CD14-positive monocyte (primary cell): ENCODE results near the gene CAPN8. TPM values are rescaled to one million over a fixed set of nuclear protein-coding genes. Genes with fewer than 3 reads are reported as not detected.
A peak's percentile ranks its signal among the peaks of the same experiment; 100 is the strongest.

ENCODE experiments used
- DNase-seq, 3 donors: peaks; one replicate each; pipeline ENCODE4 v3.0.0-alpha.2; 2011 to 2022
- H2AFZ ChIP-seq: 2 replicates; pipeline ENCODE4 v1.6.0; 2012; ENCODE audit warnings: mild to moderate bottlenecking, low read depth, low read length, inconsistent platforms; ENCODE audit not compliant: insufficient read depth, poor library complexity, severe bottlenecking
- H3K27ac ChIP-seq, 2 donors: 1 replicate in 1 of 2; 2 replicates in 1 of 2; pipeline ENCODE4 v1.5.1; 2012 to 2013; ENCODE audit warnings: low read length in 2 of 2, control low read depth in 1 of 2, inconsistent platforms in 1 of 2, low read depth in 1 of 2, mild to moderate bottlenecking in 1 of 2
- H3K27me3 ChIP-seq, 2 donors: one replicate each; pipeline versions ENCODE4 v1.6.0 to v1.6.1; 2011 to 2013; ENCODE audit warnings: low read length in 2 of 2; ENCODE audit not compliant: control insufficient read depth in 2 of 2, insufficient read depth in 2 of 2
- H3K36me3 ChIP-seq, 2 donors: replicated peaks in 1 of 2; 1 replicate in 1 of 2; 2 replicates in 1 of 2; pipeline versions ENCODE4 v1.5.1 to v1.6.1; 2012 to 2013; ENCODE audit warnings: low read length in 2 of 2, control low read depth in 1 of 2, inconsistent platforms in 1 of 2, mild to moderate bottlenecking in 1 of 2; ENCODE audit not compliant: insufficient read depth in 2 of 2, control insufficient read depth in 1 of 2
- H3K4me1 ChIP-seq, 2 donors: 1 replicate in 1 of 2; 2 replicates in 1 of 2; pipeline versions ENCODE4 v1.5.1 to v1.6.1; 2012 to 2013; ENCODE audit warnings: low read length in 2 of 2, control low read depth in 1 of 2, inconsistent platforms in 1 of 2, mild to moderate bottlenecking in 1 of 2, moderate library complexity in 1 of 2; ENCODE audit not compliant: insufficient read depth in 2 of 2, control insufficient read depth in 1 of 2
- H3K4me2 ChIP-seq: replicated peaks from 2 replicates; pipeline ENCODE3; 2012; ENCODE audit warnings: low read length, moderate library complexity, mild to moderate bottlenecking; ENCODE audit not compliant: poor library complexity, severe bottlenecking; ENCODE audit errors: extremely low read depth
- H3K4me3 ChIP-seq, 3 experiments: fragments of 200-600 bp in 1 of 3; sonication (generic) in 1 of 3; replicated peaks in 1 of 3; 1 replicate in 2 of 3; 2 replicates in 1 of 3; pipeline ENCODE4 v1.5.1; 2011 to 2013; ENCODE audit warnings: low read length in 3 of 3, mild to moderate bottlenecking in 3 of 3, control low read depth in 2 of 3, low read depth in 2 of 3, inconsistent platforms in 1 of 3, moderate library complexity in 1 of 3
- H3K79me2 ChIP-seq: 2 replicates; pipeline ENCODE4 v1.6.0; 2012; ENCODE audit warnings: mild to moderate bottlenecking, control low read depth, inconsistent platforms, low read length, moderate library complexity; ENCODE audit not compliant: insufficient read depth
- H3K9ac ChIP-seq: 2 replicates; pipeline ENCODE4 v1.6.0; 2017; ENCODE audit warnings: low read length, mild to moderate bottlenecking; ENCODE audit not compliant: insufficient read depth, poor library complexity, severe bottlenecking
- H3K9me3 ChIP-seq, 2 donors: replicated peaks in 1 of 2; 1 replicate in 1 of 2; 2 replicates in 1 of 2; pipeline versions ENCODE4 v1.5.1 to v1.6.1; 2012 to 2013; ENCODE audit warnings: low read length in 2 of 2, control low read depth in 1 of 2; ENCODE audit not compliant: control insufficient read depth in 1 of 2, insufficient read depth in 1 of 2
- H4K20me1 ChIP-seq: 2 replicates; pipeline ENCODE4 v1.6.0; 2012; ENCODE audit warnings: mild to moderate bottlenecking, low read length, control low read depth, moderate library complexity; ENCODE audit not compliant: insufficient read depth
- H3K27ac Mint-ChIP-seq, 7 donors: one replicate each; pipeline ENCODE4 v1.8.0; 2020; ENCODE audit warnings: mild to moderate bottlenecking in 7 of 7, mixed read lengths in 7 of 7, moderate library complexity in 6 of 7, inconsistent platforms in 2 of 7
- H3K27me3 Mint-ChIP-seq, 3 donors: one replicate each; pipeline ENCODE4 v1.8.0; 2021 to 2022; ENCODE audit warnings: low read depth in 3 of 3, mild to moderate bottlenecking in 3 of 3, mixed read lengths in 3 of 3, moderate library complexity in 3 of 3, inconsistent platforms in 1 of 3
- H3K36me3 Mint-ChIP-seq, 2 donors: one replicate each; pipeline ENCODE4 v1.8.0; 2020; ENCODE audit warnings: mixed read lengths in 2 of 2, inconsistent platforms in 1 of 2, mild to moderate bottlenecking in 1 of 2
- H3K4me1 Mint-ChIP-seq: one replicate; pipeline ENCODE4 v1.8.0; 2020; ENCODE audit warnings: mild to moderate bottlenecking, mixed read lengths
- H3K4me3 Mint-ChIP-seq, 2 donors: one replicate each; pipeline ENCODE4 v1.8.0; 2020; ENCODE audit warnings: mild to moderate bottlenecking in 2 of 2, mixed read lengths in 2 of 2, moderate library complexity in 1 of 2
- H3K9me3 Mint-ChIP-seq, 7 donors: one replicate each; pipeline ENCODE4 v1.8.0; 2020 to 2022; ENCODE audit warnings: mixed read lengths in 7 of 7, mild to moderate bottlenecking in 6 of 7, moderate library complexity in 6 of 7, inconsistent platforms in 2 of 7
- CTCF ChIP-seq: fragments of 200-600 bp; IDR thresholded peaks from one replicate; pipeline ENCODE4 v1.8.0; 2022; ENCODE audit warnings: antibody characterized with exemption, mild to moderate bottlenecking
- WGBS: methylation state at CpG from one replicate; pipeline ENCODE4 v1.1.5; 2013; ENCODE audit warnings: missing lambda C conversion rate; ENCODE audit not compliant: insufficient coverage; 5-methylcytosine and 5-hydroxymethylcytosine counted together
- intact Hi-C, 2 donors: fragments of 100-400 bp; cut with micrococcal nuclease; formaldehyde crosslinking; loops; one replicate each; pipeline versions ENCODE4 v1.15.0 to v1.15.1; 2023
- polyA plus RNA-seq, 3 donors: library from polyadenylated mRNA; depleted of rRNA in 1 of 3; unstranded in 2 of 3; stranded (reverse) in 1 of 3; fragments of 300-500 nt in 2 of 3; fragments of >200 nt in 1 of 3; fragmentation: Illumina TruSeq in 2 of 3; gene quantifications; 1 replicate in 2 of 3; 2 replicates in 1 of 3; pipeline ENCODE4 v1.2.3, GENCODE V29; 2012 to 2021

CAPN8 gene
- polyA plus RNA-seq, 3 donors, result 0.40 TPM; not detected in 2

- Histone ChIP-seq H3K79me2 (no peaks in the 10 kb centered on the region), H3K4me3 (no peak overlapping the region), H3K36me3 (no peaks in the 10 kb centered on the region), H3K9me3 (peaks cover 0 to 10% of the 10 kb centered on the region in 2 donors), H3K9ac (no peak overlapping the region), H3K4me2 (no peak overlapping the region), H3K27ac (no peak overlapping the region), H2AFZ (no peak overlapping the region), H3K4me1 (peaks cover 14 to 15% of the 10 kb centered on the region in 2 donors), H3K27me3 (no peaks in the 10 kb centered on the region), H4K20me1 (no peaks in the 10 kb centered on the region)
- peaks cover 0 to 4% of the 10 kb centered on the region in 2 donors for H3K36me3 Mint-ChIP-seq
- no peak overlapping the region for H3K4me3 Mint-ChIP-seq
- H3K27me3 Mint-ChIP-seq, result peaks cover 1 to 7% (median 3%) of the 10 kb centered on the region in 3 donors
- peaks cover 3 to 19% (median 11%) of the 10 kb centered on the region in 7 donors for H3K9me3 Mint-ChIP-seq
- TF ChIP-seq CTCF, result peak; percentile 57
- H3K27ac Mint-ChIP-seq, result peak overlapping the region in 1 of 7 donors; percentile 22
- peaks cover 13% of the 10 kb centered on the region for H3K4me1 Mint-ChIP-seq
- peak in 1 of 3 donors; percentile 10 for DNase-seq
- 78% methylated on average over 7 of the region's 7 CpGs for WGBS
- intact Hi-C loops, result no loop called here
Observed at GRCh38 chr1:223670458-223671159, 5.1 kb upstream of the CAPN8 start.

GRCh38 chr1:223669003-223669795 lies 3.7 kb upstream of the CAPN8 start:
- Histone ChIP-seq H3K79me2 (no peaks in the 10 kb centered on the region), H3K27me3 (no peaks in the 10 kb centered on the region), H3K4me1 (peaks cover 3% of the 10 kb centered on the region in 2 donors), H3K9ac (no peak overlapping the region), H3K36me3 (no peaks in the 10 kb centered on the region), H4K20me1 (no peaks in the 10 kb centered on the region), H3K4me3 (no peak overlapping the region), H3K4me2 (no peak overlapping the region), H3K27ac (no peak overlapping the region), H3K9me3 (peaks cover 0 to 4% of the 10 kb centered on the region in 2 donors), H2AFZ (no peak overlapping the region)
- DNase-seq, result no peak
- Mint-ChIP-seq H3K27ac (no peak overlapping the region), H3K36me3 (peaks cover 0 to 4% of the 10 kb centered on the region in 2 donors), H3K27me3 (peaks cover 3 to 7% (median 6%) of the 10 kb centered on the region in 3 donors), H3K4me3 (no peak overlapping the region), H3K9me3 (peaks cover 3 to 12% (median 5%) of the 10 kb centered on the region in 7 donors), H3K4me1 (peaks cover under 1% of the 10 kb centered on the region)
- WGBS, result no CpG with 5 or more reads among the region's 6 CpGs
- intact Hi-C loops, result no loop called here
- no peak for TF ChIP-seq CTCF
